ENCODE data around the gene CNGA1.

DNA sequence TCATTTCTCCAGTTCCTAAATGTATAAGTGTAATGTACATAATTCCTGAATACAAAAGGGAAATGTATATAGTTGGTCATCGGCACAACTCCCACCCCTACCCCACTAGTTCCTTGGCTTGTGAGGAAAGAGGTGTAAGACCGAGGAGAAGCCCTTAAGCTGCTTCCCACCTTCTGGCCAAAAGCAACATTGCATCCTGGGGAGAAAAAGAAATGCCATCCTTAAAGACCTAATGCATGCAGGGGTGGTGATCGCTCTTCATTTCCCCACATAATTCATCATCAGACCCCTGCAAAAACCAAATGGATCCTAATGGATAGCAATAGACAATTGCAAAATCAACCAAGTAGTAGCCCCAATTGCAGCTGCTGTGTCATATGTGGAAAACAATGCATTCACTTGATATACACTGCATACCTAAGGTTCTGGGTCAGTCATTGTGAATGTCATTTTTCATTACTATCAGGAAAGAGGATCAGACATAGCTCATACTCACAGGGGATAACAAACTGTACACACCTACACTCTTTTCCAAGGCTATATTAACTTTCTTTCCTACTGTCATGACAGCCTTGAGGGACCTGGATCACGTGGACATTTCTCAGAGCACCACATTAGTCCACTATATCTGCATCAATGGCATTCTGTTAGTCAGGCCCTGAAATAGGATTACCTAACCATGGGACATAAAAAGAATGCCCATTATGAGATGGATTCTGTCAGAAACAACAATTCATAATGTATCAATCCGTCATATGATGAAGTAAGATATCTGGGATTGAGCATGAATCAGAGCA, 70.4 kb downstream of the CNGA1 start:
- TF ChIP-seq POLR2A (IDR thresholded peaks at IDR 0.05; ENCODE audit: low read depth, low read length) (no peak), JUN (IDR thresholded peaks at IDR 0.05; ENCODE audit: borderline replicate concordance, insufficient read depth, insufficient read length, low read depth) (no peak), POLR2AphosphoS5 (IDR thresholded peaks at IDR 0.05; ENCODE audit: insufficient read depth, low read depth, low read length) (no peak), FOS (IDR thresholded peaks at IDR 0.05; ENCODE audit: borderline replicate concordance, insufficient read depth, low read length) (no peak), MAX (IDR thresholded peaks at IDR 0.05; ENCODE audit: insufficient read depth, insufficient read length) (no peak)
